Measurements from ENCODE around the gene SMPD3.

Gene SMPD3

DNA sequence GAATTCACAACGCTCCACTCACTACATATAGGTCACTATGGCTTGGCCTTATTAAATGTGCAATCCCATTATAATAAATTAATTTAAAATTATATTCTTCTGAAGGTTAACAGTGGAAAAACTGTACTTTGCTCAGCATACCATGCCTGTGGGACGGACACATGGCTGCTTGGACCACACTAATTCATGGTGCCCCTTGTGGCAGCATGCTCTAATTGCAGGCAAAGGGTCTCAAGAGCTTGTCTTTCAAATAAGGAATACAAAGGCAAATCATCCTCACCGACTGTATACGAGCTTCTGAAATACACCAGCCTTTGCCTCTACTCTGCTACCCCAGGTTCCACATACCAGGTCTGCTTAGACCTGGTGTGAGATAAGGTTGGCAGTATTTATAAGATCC is 11.7 kb downstream of the SMPD3 start:
- in situ Hi-C loops (cut with MboI; ENCODE audit: low sequenced_read_pairs) = no loop called here

- in situ Hi-C loops (cut with MboI; ENCODE audit: low sequenced_read_pairs) = no loop called here
Observed at GRCh38 chr16:68434624-68435210, 13.6 kb downstream of the SMPD3 start.

GRCh38 chr16:68433316-68433715 is 15.0 kb downstream of the SMPD3 start:
- in situ Hi-C loops (cut with MboI; ENCODE audit: low sequenced_read_pairs) = no loop called here

DNA sequence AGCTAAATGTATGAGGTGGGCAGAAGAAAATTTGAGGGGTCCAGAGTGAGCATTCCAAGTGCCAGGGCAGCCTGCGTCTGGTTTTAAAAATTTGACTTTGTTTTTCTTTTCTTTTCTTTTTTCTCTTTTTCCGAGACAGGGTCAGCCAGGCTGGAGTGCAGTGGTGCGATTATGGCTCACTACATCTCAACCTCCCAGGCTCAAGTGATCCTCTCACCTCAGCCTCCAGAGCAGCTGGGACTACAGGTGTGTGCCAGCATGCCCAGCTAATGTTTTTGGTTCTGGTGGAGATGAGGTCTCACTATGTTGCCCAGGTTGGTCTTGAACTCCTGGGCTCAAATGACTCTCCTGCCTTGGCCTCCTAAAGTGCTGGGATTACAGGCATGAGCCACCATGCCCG is 15.6 kb downstream of the SMPD3 start:
- in situ Hi-C loops (cut with MboI; ENCODE audit: low sequenced_read_pairs) = no loop called here

- in situ Hi-C loops (cut with MboI; ENCODE audit: low sequenced_read_pairs) = no loop called here
Observed at GRCh38 chr16:68429076-68429854, 19.0 kb downstream of the SMPD3 start.

- in situ Hi-C loops (cut with MboI; ENCODE audit: low sequenced_read_pairs) = no loop called here
Observed at GRCh38 chr16:68427649-68428303, 20.5 kb downstream of the SMPD3 start.

DNA sequence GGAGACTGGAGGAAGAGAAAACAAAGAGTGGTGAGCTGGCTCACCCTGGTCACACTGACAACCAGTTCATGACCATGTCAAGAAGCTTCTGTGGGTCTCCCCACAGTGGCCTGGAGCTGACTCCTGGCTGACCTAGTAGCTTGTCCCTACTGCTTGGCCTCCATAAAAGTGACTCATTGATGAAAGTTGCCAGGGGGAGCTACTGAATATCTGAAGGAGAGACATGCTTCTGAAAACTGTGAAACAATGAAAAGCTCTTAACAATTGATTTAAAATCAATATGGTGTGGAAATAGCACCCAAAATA is 22.0 kb downstream of the SMPD3 start:
- in situ Hi-C loops (cut with MboI; ENCODE audit: low sequenced_read_pairs) = no loop called here

GRCh38 chr16:68425498-68426346 is 22.6 kb downstream of the SMPD3 start:
- in situ Hi-C loops (cut with MboI; ENCODE audit: low sequenced_read_pairs) = no loop called here

DNA sequence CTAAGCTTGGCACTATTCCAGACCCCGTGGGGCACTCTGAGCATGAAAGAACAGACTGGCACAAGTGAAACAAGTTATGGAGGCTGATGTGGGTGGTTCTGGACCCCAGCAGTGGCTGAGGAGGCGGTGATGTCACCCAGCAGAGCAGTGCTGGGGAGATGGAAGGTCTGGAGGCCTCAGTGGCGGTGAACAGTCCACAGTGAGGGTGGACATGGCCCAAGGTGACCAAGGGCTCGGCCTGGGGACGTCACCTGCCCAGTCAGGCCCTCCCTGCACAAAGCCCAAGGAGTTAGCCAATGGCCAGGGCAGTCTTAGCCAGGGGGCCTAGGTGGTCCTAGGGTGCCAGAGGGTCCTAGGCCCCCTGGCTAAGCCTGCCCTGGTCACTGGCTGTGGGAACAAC is 24.5 kb downstream of the SMPD3 start:
- in situ Hi-C loops (cut with MboI; ENCODE audit: low sequenced_read_pairs) = no loop called here

- in situ Hi-C loops (cut with MboI; ENCODE audit: low sequenced_read_pairs) = no loop called here
Observed at GRCh38 chr16:68422396-68422960, 25.8 kb downstream of the SMPD3 start.

DNA sequence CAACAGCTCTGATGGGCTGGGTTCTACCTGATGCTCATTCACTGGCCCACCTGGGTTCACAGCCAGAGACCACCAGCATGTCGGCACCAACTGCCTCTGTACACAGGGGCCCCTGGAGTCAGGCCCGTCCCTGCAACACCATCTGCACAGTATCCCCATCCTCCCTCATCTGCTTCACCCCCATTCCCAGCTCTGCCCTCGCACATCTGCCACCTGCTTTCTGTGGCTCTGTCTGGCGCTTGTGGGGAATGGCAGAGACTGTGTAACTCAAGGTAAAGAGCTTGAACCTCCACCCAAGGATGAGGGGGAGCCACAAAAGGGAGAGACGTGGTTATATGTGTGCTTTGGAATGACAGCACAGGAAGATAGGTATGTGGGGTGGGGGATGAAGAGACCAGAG is 27.2 kb downstream of the SMPD3 start:
- in situ Hi-C loops (cut with MboI; ENCODE audit: low sequenced_read_pairs) = no loop called here

- in situ Hi-C loops (cut with MboI; ENCODE audit: low sequenced_read_pairs) = no loop called here
Observed at GRCh38 chr16:68420366-68420942, 27.9 kb downstream of the SMPD3 start.

GRCh38 chr16:68417711-68418301 is 30.5 kb downstream of the SMPD3 start:
- in situ Hi-C loops (cut with MboI; ENCODE audit: low sequenced_read_pairs) = no loop called here

DNA sequence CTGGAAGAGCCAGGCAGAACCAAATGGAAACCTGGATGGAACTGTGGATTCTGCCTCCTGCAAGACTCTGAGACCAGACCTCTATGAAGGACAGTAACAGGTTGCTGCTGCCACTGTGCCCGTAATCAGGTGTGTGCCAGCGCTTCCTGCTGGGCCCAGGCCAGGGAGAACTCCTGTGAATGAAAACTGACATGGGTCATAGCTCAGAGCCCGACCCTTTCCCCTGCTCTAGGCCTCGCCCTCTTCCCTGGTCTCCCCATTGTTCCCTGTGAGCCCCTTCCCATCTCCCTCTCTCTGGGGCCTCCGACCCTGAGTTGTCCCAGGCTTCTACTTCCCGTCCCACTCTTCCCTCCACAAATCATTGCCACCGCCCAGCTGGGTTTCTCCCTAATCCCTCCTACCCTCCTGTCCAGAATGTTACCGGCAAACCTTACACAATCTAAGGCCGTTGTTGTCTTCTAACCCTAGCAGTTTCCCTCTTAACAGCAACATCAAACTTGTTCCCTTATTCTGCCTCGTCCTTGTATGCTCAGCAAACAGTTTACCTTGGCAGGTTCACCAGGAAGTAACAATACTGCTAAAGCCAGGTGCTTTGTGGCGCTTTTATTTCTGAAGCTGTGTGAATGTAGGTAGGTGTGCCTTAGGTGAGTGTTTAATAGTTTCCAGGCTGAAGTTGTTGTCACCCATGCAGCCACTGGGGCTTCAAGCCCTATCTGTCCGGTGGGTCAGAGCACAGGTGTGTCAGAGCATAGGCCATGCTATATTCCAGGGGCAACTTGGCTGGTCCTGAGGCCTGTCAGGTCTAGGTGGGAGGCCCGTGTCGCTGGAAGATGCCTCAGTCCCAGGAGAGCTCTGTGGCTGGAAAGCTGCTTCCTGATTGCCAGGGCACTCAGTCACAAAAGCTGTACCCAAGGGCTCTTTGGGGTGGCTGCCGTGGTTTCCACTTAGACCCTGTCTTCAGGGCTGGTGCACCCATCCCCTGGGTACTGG is 32.0 kb downstream of the SMPD3 start:
- in situ Hi-C loops (cut with MboI; ENCODE audit: low sequenced_read_pairs) = no loop called here

DNA sequence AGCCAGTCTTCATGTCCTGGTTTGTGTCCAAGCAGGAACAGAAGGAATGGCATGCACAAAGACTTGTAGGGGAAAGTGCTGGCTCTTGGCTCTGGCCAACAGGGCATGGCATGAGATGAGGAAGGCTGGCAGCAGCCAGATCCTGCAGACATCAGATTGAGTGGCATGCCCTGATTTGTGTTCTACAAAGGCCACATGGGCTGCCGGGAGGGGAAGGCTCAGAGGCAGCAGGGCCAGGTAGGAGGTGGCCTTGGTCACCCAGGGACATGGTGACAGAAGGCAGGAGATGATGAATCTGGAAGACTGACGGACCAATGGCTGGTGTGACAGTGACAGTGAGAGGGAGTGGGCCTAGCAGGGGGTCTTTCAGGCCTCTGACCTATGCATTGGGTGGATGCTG is 33.7 kb downstream of the SMPD3 start:
- in situ Hi-C loops (cut with MboI; ENCODE audit: low sequenced_read_pairs) = no loop called here

GRCh38 chr16:68412061-68412460 is 36.2 kb downstream of the SMPD3 start:
- in situ Hi-C loops (cut with MboI; ENCODE audit: low sequenced_read_pairs) = no loop called here

- in situ Hi-C loops (cut with MboI; ENCODE audit: low sequenced_read_pairs) = no loop called here
Observed at GRCh38 chr16:68411086-68411485, 37.2 kb downstream of the SMPD3 start.

DNA sequence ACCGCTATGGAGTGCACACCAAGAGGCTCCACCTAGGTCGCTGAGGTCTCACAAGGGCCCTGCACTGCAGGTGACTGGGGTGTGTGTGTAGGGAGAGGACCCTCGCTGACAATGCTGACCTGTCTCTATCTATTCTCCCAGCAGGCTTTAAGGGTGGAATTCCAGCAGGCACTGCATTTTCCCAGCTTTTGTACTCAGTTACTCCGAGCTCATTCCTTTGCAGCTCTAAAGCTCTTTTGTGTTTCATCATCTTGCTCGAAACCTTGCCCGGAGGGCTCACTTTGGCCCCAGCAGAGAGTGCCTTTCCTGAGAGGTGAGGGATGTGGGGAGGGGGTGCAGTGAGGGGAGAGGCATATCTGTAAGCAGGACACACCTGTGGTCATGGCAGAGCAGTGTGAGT is 39.3 kb downstream of the SMPD3 start:
- in situ Hi-C loops (cut with MboI; ENCODE audit: low sequenced_read_pairs) = no loop called here

GRCh38 chr16:68408428-68408827 is 39.9 kb downstream of the SMPD3 start:
- in situ Hi-C loops (cut with MboI; ENCODE audit: low sequenced_read_pairs) = no loop called here
